Stimulated activated CD4-positive, alpha-beta T cell treated with anti-CD3 and anti-CD28 coated beads, Interleukin-15, amount 100 ng/mL, for 48 hours (primary cell): ENCODE measurements around the gene PCBP3.
"Not testable (repeated sequence)": the region's sequence is repeated elsewhere in the genome, so short reads cannot be mapped to it uniquely, and the experiment has no call there.

Experiments used
- DNase-seq, 2 donors: peaks; one replicate each; pipeline ENCODE4 v3.0.0-alpha.2; 2020; ENCODE audit warnings: low read depth in 2 of 2

The PCBP3 gene

DNA sequence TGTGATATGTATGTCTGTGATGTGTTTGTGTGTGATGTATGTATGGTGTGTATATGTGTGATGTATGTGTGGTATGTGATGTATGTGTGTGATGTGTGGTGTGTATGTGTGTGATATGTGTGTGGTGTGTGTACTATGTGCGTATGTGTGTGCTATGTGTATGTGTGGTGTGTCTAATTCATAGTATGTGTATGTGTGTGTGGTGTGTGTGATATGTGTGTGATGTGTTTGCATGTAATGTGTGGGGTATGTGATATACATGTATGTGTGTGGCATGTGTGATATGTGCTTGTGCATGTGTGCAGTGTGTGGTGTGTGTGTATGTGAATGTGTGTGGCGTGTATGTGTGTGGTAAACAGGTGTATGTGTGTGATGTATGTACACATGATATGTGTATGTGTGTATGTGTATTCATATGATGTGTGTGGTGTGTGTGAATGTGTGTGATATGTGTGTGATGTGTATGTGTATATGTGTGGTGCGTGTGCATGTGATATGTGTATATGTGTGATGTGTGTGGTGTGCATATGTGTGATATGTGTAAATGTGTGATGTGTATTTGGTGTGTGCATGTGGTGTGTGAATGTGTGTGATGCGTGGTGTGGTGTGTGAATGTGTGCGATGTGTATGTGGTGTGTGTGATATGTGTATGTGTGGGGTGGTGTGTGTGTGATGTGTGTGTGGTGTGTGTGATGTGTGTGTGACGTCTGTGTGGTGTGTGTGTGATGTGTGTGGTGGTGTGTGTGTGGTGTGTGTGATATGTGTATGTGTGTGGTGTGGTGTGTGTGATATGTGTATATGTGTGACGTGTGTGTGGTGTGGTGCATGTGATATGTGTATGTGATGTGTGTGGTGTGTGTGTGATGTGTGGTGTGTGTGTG, 8.0 kb upstream of the PCBP3 start:
- DNase-seq, result no peak

DNA sequence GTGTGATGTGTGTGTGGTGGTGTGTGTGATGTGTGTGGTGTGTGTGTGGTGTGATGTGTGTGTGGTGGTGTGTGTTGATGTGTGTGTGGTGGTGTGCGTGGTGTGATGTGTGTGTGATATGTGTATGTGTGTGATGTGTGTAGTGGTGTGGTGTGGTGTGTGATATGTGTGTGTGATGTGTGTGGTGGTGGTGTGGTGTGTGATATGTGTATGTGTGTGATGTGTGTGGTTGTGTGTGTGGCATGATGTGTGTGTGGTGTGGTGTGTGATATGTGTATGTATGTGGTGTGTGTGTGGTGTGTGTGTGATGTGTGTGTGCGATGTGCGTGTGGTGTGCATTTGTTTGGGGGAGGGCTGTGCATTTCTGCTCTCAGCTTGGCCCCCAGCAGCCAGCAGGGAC, 7.1 kb upstream of the PCBP3 start:
- DNase-seq, result no peak

DNA sequence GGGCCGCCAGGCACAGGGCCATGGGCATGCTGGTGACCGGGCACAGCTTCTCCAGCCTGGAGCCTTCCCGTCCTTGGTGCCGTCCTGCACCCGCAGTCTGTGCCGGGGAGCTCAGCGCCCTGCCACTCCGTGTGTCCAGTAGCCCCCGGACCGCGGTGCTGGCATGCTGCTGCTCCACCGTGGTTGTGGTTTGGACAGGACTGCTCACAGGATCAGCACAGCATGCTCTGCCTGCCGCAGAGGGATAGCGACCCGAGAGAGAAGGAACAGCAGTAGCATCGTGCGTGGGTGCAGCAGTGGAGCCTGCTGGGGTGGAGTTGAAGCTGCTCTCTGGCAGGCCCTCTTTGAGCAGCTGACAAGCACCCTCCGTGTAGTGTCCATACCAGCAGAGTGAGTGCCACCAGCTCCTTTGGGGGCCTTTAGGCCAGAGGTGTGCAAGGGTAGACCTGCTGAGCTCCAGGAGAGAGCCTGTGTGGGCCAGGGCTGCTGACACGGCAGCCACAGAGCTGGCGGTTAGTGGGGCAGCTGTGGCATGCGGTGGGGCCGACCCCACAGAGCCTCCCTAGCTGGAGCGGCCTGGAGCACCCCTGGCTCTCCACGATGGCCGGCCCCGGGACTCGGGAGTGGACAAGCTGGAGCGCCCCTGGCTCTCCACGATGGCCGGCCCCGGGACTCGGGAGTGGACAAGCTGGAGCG, 6.4 kb upstream of the PCBP3 start:
- DNase-seq, result no peak

DNA sequence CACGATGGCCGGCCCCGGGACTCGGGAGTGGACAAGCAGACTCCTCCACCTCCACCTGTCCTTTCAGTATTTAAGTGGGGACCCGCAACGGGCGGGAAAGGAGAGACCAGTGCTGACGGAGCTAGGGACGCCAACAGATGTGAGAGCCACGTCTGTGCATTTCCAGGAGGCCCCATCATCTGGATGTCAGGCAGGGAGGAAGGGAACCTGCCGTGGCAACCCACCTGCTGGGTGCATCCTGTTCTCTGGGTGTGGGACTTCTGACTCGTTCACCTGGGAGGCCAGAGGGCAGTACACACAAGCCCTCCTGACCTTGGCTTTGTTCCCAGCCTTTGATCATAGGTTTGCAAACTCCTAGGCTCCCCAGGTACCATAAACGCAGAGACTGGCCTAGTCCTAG, 5.6 kb upstream of the PCBP3 start:
- no peak for DNase-seq

DNA sequence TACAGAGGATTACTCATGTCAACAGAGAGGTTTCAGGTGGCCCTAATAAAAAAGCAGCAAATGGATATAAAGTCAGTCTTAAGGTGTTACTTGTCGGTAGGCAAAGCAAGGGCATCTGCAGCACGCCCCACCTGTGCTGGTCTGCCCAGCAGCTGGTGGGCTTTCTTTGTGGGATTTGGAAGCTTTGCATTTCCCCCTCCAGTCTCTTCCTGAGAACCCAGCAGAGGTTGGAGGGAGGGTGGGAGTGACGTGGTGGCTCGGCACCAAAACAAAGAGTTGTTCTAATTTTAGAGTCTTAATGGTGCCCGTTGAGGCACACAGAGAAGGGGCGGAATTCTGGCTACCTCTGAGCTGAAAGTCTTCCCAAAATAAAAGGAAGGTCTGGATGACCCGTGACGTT, 4.8 kb upstream of the PCBP3 start:
- DNase-seq, result no peak

DNA sequence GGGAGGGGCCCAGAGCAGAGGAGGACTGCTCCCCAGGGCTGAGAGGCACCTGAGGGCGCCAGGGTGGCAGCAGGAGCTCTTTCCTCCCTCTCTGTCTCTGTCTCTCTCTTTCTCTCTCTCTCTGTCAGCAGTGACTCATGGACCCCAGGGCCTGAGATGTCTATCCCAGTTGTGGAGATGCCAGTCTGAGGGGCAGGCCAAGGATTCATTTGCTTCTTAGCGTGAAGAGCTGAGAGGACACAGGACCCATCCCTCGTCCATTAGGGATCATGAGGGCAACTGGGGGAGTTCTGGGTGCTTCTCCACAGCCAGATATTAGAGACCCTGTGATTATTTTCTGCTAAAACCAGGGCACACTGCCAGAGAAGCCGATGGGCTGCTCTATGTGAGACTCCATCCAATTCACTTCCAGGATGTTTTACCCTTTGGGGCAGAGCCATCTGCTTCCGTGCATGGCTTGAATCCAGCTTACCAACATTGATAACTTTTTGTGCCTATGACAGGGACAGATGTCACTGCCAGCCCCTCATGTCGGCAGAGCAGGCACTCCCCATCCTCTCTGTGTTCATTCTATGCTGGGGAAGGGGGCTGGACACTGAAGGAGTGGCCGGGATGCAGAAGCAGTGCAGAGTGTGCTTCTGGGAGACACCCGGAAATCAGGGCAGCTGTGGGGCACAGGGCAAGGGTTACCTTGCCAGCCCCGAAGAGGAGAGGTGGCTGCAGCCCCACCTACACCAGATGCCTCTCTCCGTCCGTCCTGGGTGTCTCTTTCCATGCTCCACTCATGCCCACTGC, 4.1 kb upstream of the PCBP3 start:
- no peak for DNase-seq

DNA sequence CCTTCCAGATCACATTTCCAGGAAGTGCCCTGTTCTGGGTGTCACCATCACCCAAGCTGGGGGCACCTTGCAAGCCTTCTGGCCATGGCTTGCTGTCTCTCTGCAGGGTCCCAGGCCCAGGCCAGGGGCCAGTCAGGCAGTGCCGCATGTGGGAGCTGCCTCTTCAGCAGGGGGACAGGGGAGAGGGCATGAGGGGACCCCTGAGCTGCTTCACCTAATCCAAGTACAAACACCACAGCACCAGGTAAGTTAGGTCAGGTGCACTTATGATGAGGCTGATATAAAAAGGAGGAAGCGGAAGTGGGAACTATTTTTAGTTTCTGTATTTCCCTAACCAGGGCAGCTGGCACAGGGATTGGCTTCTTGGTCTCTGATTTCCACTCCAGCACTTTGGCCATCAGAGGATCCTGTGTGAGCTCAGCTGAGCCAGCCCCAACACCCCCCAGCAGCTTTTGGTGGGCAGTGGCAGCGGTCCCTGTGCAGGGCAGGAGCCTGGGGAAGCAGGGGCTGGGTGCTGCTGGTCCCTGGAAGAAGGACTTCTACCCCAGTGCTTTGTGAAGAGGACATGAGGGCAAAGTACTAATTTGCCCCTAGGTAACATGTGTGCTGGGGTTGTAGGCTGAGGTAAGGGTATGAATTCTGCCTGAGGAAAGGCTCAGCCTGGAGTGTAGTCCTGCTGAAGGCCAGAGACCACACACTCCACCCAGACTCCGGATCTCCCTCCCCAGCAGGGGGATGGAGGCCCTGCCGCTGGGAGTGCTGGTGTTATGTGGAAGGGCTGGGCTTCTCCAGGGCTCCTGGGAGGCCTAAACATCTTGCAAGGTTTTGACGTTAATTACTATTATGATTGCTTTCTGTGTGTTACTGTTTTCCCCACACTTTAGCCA, 3.3 kb upstream of the PCBP3 start:
- DNase-seq, result no peak

DNA sequence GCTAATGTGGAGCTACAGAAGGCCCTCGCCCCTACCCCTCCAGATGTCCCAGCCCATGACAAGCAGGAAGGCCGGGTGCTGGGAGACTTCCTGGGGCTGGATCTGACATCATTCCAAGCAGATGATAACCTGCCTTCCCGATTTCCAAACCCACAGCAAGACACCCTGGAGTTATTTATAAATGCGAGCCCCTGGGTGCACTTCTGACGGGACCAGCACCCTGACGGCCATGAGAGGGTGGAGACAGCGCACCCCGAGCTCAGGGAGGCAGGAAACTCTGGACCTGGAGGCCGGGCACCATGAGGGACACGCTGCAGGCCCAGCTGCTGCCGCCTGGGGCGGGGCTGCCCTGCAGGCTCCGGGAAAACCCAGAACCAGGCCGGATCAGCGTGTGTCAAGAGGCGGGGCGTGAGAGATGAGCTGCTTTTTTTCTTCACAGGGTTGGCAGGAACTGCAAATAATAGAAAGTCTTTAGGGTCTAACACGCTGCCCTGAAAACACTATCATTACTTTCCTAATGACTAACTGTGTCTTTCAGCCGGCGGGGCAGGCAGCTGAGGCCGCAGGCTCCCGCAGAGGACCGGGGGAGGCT, 2.5 kb upstream of the PCBP3 start:
- DNase-seq, result no peak

DNA sequence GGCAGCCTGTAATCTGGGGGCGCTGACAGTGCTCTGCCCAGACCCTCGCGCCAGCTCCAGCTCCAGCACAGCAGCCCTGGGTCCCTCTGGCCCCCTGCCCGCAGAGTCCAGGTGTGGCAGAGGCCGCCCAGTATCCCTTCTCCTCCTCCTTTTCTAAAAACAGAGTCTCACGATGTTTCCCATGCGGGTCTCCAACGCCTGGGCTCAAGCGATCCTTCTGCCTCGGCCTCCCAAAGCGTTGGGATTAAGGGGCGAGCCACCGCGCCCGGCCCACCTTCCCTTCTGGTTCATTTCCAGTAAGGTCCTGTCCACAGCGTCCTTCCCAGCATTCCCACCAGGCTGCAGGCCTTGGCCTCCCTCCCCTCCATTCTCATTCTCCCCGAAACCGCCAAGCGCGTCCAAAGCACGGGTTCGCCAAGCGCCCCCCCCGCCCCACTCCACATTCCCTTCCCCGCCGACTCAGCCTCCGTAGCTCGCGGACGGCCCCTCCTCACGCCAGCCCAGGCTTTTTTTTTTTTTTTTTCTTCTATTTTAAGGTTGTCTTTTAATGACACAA, 2.0 kb upstream of the PCBP3 start:
- DNase-seq, result no peak

DNA sequence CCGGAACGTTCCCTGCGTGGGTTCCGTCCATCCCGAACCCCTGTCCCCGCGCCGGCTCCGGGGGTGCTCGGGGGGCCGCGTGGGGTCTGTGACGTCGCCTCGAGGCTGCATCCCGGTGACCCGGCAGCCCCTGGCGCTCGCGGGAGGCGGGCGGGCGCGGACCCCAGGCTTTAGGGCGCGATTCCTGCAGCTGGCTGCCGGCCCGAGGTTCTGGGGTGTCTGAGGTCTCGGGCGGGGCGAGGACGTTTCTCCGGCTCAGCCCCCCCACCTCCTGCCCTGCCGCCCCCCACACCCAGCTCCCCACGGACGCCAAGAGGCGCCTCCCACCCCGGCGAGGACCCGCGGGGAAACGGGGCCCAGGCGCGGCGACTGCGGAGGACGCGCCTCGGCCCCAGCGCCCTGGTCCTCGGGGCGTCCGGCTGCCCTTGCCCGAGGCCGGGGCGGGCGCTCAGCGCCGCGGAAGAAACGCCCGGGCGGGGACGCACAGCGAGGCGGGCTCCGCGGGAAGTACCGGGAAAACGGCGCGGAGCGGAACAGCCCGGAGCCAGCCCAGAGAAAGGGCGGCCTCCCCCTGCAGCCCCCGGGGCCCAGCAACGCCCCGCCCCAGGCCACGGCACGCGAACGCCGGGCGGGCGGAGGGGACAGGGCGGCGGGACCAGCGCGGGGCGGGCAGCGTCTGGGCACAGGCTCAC, 1.3 kb upstream of the PCBP3 start:
- no peak for DNase-seq

DNA sequence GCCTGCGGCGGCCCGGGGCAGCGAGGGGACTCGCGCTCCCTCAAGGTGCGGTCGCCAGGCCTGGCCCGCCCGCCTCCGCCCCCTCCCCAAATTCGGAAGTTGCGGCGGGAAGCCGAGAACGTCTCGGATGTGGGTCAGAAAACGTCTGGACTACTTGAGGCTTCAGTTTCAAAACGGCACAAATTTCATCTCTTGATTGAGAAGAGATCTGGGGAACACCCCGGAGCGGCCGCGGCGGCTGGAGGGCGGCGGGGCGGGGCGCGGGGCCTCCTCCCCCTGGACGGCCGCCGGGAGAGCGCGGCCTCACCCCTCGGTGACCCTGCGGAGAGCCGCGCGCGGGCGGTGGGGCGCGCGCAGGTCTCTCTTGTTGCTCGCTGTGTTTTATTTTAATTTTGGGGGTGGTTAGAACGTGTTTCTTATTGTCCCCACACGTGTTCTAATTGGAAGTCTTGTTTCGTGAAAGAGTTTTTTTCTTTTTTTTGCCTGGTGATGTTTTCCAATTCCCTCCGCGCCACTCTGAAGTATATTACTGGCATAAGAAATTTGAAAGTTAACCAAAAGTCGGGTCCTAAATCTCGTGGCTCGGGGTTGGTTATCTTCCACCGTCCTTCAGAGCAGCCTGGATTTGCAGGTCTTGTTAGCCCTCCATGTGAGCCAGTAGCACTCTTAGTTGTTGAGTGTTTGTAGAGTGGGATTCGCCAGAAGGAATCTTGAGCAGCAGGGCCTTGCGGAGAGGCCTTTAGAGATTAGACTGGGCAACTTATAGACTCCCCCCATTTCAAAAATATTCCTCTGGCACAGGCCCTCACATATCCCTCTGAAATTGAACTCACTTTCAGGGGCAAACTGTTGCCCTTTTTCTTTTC, 749 bp downstream of the PCBP3 start:
- no peak for DNase-seq

DNA sequence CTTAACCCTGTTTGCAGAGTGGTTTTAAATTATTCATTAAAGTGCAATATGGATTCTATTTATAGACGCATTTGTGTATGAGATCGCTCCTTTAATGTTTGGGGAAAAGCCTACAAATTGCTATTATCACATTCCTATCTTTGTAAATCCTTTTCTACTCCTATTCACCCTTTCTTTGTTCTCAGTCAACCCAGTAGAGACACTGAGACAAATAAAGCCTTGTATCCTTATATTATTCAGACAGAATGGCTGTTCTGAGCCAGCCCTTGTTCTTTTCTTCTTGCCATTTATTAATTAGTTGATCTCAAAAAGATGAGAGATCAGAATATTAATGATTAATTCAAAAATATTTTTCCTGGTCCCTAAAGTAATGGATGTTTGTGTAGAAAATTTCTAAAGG, 8.4 kb downstream of the PCBP3 start:
- no peak for DNase-seq

DNA sequence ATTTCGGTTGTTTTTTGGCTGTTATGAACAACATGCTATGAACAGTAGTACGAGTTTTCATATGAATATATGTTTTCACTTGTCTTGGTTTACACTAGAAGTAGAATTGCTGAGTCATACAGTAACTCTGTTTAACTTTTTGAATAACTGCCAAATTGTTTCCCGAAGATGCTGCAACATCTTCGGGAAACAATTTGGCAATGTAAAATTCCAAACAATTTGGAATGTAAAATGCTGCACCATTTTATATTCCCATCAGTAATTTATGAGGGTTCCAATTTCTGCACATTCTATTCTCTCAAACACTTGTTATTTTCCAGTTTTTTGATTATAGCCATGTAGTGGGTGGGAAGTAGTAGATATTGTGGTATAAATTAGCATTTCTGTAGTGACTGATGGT, 11.6 kb downstream of the PCBP3 start:
- no peak for DNase-seq

DNA sequence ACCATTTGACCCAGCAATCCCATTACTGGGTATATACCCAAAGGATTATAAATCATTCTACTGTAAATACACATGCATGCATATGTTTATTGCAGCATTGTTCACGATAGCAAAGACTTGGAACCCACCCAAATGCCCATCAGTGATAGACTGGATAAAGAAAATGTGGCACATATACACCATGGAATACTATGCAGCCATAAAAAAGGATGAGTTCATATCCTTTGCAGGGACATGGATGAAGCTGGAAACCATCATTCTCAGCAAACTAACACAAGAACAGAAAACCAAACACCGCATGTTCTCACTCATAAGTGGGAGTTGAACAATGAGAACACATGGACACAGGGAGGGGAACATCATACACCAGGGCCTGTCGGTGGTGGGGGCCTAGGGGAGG, 12.6 kb downstream of the PCBP3 start:
- DNase-seq, result not testable (repeated sequence)

DNA sequence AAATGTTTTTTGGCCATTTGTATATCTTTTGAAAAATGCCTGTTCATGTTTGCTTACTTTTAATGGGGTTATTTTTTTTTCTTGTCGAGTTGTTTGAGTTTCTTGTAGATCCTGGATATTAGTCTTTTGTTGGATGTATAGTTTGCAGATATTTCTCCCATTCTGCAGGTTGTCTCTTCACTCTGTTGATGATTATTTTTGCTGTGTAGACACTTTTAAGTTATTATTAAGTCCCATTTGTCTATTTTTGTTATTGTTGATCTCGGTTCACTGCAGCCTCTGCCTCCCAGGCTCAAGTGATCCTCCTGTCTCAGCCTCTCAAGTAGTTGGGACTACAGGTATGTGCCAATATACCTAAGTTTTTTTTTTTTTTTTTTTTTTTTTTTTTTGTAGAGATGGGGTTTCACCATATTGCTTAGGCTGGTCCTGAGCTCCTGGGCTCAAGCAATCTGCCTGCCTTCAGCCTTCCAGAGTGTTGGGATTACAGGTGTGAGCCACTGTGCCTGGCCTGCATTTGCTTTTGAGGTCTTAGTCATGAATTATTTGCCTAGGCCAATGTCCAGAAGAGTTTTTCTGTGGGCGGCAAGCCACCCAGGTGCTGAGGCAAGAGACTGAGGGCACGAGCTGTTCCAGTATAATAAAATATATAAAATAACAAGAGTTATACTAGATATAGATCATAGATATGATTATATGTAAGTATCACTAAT, 18.5 kb downstream of the PCBP3 start:
- DNase-seq, result not testable (repeated sequence)

DNA sequence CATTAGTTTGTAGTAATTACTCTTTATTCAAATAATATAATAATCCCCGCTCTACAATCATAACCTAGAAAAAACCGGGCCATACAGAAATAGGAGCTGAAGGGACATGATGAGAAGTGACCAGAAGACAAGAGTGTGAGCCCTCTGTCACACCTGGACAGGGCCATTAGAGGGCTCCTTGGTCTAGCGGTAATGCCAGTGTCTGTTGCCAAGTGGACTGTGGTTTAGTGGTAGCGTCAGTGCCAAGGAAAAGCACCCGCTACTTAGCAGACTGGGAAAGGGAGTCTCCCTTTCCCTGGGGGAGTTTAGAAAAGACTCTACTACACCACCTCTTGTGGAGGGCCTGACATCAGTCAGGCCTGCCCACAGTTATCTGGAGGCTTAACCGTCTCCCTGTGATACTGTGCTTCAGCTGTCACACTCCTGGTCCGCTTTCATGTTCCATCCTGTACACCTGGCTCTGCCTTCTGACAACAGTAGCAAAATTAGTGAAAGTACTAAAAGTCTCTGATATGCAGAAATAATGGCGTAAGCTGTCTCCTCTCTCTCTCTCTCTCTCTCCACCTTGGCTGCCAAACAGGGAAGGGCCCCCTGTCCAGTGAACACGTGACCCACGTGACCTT, 19.2 kb downstream of the PCBP3 start:
- not testable (repeated sequence) for DNase-seq

DNA sequence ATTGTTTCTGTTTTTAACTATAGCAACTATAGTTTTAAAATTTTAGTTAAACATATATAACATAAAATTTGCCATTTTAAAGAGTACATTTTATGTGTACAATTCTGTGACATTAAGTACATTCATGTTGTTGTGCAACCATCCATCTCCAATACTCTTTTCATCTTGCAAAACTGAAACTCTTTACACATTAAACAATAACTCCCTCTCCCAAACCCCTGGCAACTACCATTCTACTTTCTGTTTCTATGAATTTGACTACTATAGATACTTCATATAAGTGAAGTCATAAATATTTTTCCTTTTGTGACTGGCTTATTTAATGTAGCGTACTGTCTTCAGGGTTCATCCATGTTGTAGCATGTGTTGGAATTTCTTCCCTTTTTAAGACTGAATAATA, 25.9 kb downstream of the PCBP3 start:
- DNase-seq, result no peak

DNA sequence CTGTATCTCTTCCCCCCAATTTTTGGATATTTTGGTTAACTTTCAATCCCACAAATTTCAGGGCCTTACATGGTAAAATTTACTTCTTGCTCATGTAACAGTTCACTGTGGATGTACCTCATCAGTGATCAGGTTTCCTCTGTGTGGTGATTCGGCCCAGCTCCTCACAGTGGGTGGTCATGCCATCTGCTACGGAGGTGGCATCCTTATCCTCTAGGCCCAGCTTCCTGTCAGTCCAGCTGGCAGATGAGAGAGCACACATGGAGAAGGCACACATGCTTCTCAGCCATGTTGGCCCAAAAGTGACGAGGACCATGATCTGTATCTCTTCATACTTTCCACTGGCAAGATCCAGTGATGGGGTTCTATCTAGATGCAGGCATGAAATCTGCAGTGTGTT, 27.2 kb downstream of the PCBP3 start:
- no peak for DNase-seq
